Smooth muscle cell (in vitro differentiated cells): ENCODE measurements around the gene DNAJB13. TPM values are rescaled to one million over a fixed set of nuclear protein-coding genes. Genes with fewer than 3 reads are reported as not detected.

Source experiments
- DNase-seq: peaks from one replicate; lab custom pipeline; 2025; ENCODE audit not compliant: unreplicated experiment; lab: John Stamatoyannopoulos, UW
- H2AFZ ChIP-seq: fragments of 200-600 bp; sonication (generic); 2 replicates; pipeline ENCODE4 v1.6.0; 2016; ENCODE audit warnings: antibody characterized with exemption, low read depth, mild to moderate bottlenecking
- H3F3A ChIP-seq: fragments of 200-600 bp; sonication (generic); 2 replicates; pipeline ENCODE4 v1.6.0; 2017; ENCODE audit warnings: antibody characterized with exemption, low read depth
- H3K27ac ChIP-seq: fragments of 200-600 bp; sonication (generic); 2 replicates; pipeline ENCODE4 v1.5.1; 2016; ENCODE audit warnings: low read depth, mild to moderate bottlenecking
- H3K27me3 ChIP-seq: fragments of 200-600 bp; sonication (generic); 2 replicates; pipeline ENCODE4 v1.6.1; 2016; ENCODE audit warnings: low read depth, mild to moderate bottlenecking
- H3K36me3 ChIP-seq: fragments of 200-600 bp; sonication (generic); 2 replicates; pipeline ENCODE4 v1.5.1; 2016; ENCODE audit warnings: low read depth
- H3K4me1 ChIP-seq: fragments of 200-600 bp; sonication (generic); 2 replicates; pipeline ENCODE4 v1.5.1; 2016; ENCODE audit warnings: low read depth
- H3K4me2 ChIP-seq: fragments of 200-600 bp; sonication (generic); 2 replicates; pipeline ENCODE4 v1.6.0; 2016; ENCODE audit warnings: mild to moderate bottlenecking
- H3K4me3 ChIP-seq: fragments of 200-600 bp; sonication (generic); 2 replicates; pipeline ENCODE4 v1.5.1; 2016; ENCODE audit warnings: mild to moderate bottlenecking
- H3K79me2 ChIP-seq: fragments of 200-600 bp; sonication (generic); 2 replicates; pipeline ENCODE4 v1.6.0; 2016; ENCODE audit warnings: low read depth, mild to moderate bottlenecking
- H3K9ac ChIP-seq: fragments of 200-600 bp; sonication (generic); 2 replicates; pipeline ENCODE4 v1.6.0; 2016; ENCODE audit warnings: low read depth
- H3K9me3 ChIP-seq: fragments of 200-600 bp; sonication (generic); replicated peaks from 2 replicates; pipeline ENCODE4 v1.5.1; 2016; ENCODE audit warnings: low read depth
- H4K20me1 ChIP-seq: fragments of 200-600 bp; sonication (generic); 2 replicates; pipeline ENCODE4 v1.6.0; 2016; ENCODE audit warnings: low read depth
- CTCF ChIP-seq: fragments of 200-600 bp; sonication (generic); IDR thresholded peaks from 2 replicates; pipeline ENCODE4 v1.5.1; 2017; ENCODE audit warnings: borderline replicate concordance, mild to moderate bottlenecking, antibody characterized with exemption; ENCODE audit not compliant: insufficient read depth, poor library complexity, severe bottlenecking
- WGBS: methylation state at CpG from one replicate; pipeline ENCODE4 v1.1.7; 2016; ENCODE audit warnings: low lambda C conversion rate; 5-methylcytosine and 5-hydroxymethylcytosine counted together
- polyA plus RNA-seq: library from polyadenylated mRNA; unstranded; fragments of >200 nt; fragmentation: Nextera tagmentation; extraction: Ambion mirVana; gene quantifications from 2 replicates; pipeline ENCODE4 v1.2.1, GENCODE V29; 2016
- total RNA-seq: library from RNA; depleted of rRNA; stranded (reverse); fragments of >200 nt; gene quantifications from 2 replicates; pipeline ENCODE4 v1.2.3, GENCODE V29; 2014

The DNAJB13 gene
- total and polyA plus RNA-seq, 2 experiments from 2014 or later: not detected

- H3K79me2 ChIP-seq: no peaks in the 10 kb centered on the region
- H3K27me3 ChIP-seq: no peaks in the 10 kb centered on the region
- no peak for DNase-seq
- no peak overlapping the region for H3K27ac ChIP-seq
- H3K4me1 ChIP-seq: no peaks in the 10 kb centered on the region
- H4K20me1 ChIP-seq: no peaks in the 10 kb centered on the region
- H3K4me3 ChIP-seq: no peak overlapping the region
- TF ChIP-seq CTCF: no peak
- H2AFZ ChIP-seq: no peak overlapping the region
- H3K9ac ChIP-seq: no peak overlapping the region
- no peaks in the 10 kb centered on the region for H3F3A ChIP-seq
- no peak overlapping the region for H3K4me2 ChIP-seq
- H3K36me3 ChIP-seq: no peaks in the 10 kb centered on the region
- H3K9me3 ChIP-seq: no peaks in the 10 kb centered on the region
- 88% methylated on average over 18 of the region's 18 CpGs for WGBS
Measured at GRCh38 chr11:73958521-73959141, 7.8 kb downstream of the DNAJB13 start.

DNA sequence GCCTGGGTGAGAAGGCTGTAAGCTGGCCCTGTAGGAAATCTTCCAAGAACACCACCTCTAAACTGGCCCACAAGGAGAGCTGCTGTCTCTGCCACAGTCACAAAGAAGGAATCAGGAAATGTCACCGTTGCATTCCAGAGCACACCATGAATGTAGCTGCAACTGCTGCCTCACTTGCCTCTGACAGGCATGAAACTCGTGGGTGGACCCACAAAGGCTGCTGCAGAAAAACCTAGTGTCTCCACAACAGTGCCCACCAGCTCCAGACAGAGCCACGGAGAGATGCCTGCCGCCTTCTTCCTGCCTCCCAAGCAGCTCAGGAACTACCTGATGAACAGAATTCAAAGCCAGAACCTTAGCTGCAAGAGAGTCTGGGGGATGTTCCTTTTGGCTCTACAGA lies 10.5 kb downstream of the DNAJB13 start:
- 56% methylated on average over 4 of the region's 4 CpGs for WGBS
- Histone ChIP-seq H2AFZ (no peak overlapping the region), H3K9ac (no peak overlapping the region), H3K27me3 (no peaks in the 10 kb centered on the region), H3K4me3 (no peak overlapping the region), H3K4me2 (no peak overlapping the region), H3F3A (no peaks in the 10 kb centered on the region), H3K36me3 (no peaks in the 10 kb centered on the region), H3K4me1 (no peaks in the 10 kb centered on the region), H3K27ac (no peak overlapping the region), H3K9me3 (no peaks in the 10 kb centered on the region), H3K79me2 (no peaks in the 10 kb centered on the region), H4K20me1 (no peaks in the 10 kb centered on the region)
- DNase-seq: no peak
- TF ChIP-seq CTCF: no peak

DNA sequence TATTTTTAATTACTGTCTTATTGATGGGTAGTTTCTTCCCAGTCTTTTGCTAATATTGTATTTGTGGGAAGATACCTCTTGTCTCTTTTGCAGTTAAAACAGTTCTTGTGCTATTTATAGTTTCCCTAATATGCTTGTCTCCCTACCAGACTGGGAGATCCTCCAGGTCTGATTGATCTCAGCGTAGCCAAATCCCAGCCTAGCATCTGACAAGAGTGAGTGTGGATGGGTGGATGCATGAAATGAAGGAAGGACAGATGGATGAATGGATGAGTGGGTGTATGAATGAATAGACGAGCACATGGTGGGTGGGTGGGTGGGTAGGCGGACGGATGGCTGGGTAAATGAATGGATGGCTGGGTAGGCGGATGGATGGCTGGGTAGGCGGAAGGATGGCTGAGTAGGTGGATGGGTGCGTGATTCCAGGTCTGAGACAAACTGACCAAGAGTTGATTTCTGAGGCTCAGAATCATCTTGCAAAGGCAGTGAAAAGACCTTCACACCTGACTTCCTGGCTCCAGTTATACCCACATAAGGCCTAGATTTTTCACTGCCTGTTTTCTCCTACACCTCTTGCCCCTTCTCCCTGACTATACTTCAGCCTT lies 11.4 kb downstream of the DNAJB13 start:
- Histone ChIP-seq H3K4me3 (no peak overlapping the region), H3K9ac (no peak overlapping the region), H3K36me3 (no peaks in the 10 kb centered on the region), H3F3A (no peaks in the 10 kb centered on the region), H3K4me2 (no peak overlapping the region), H3K27me3 (no peaks in the 10 kb centered on the region), H3K4me1 (no peaks in the 10 kb centered on the region), H3K9me3 (no peaks in the 10 kb centered on the region), H3K27ac (no peak overlapping the region), H4K20me1 (no peaks in the 10 kb centered on the region), H3K79me2 (no peaks in the 10 kb centered on the region), H2AFZ (no peak overlapping the region)
- no peak for TF ChIP-seq CTCF
- WGBS: 76% methylated on average over 5 of the region's 7 CpGs
- no peak for DNase-seq

DNA sequence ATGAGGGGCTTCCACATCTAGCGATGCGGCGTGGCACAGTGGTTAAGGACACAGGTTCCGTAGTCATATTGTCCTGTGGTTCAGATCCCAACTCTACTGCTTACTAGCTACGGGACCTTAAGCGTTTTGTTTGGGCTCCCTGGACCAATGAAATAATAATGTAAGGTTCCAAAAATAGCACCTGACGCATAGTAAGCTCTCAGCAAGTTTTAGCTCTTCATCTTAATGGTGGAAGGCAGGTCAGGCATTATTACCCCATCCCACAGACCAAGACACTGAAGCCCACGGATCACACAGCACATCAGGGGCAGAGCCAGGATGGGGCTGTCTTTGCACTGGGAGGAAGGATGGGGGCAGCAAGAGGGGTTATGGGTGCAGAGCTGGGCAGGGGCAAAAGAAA lies 13.0 kb downstream of the DNAJB13 start:
- no peaks in the 10 kb centered on the region for H3K79me2 ChIP-seq
- no peaks in the 10 kb centered on the region for H3F3A ChIP-seq
- H3K27me3 ChIP-seq: no peaks in the 10 kb centered on the region
- no peak overlapping the region for H3K4me2 ChIP-seq
- no peaks in the 10 kb centered on the region for H4K20me1 ChIP-seq
- DNase-seq: no peak
- H3K36me3 ChIP-seq: no peaks in the 10 kb centered on the region
- no peak overlapping the region for H3K9ac ChIP-seq
- TF ChIP-seq CTCF: no peak
- no peak overlapping the region for H3K27ac ChIP-seq
- H3K4me3 ChIP-seq: no peak overlapping the region
- 76% methylated on average over 8 of the region's 8 CpGs for WGBS
- no peak overlapping the region for H2AFZ ChIP-seq
- H3K9me3 ChIP-seq: no peaks in the 10 kb centered on the region
- H3K4me1 ChIP-seq: no peaks in the 10 kb centered on the region
